Left kidney (tissue), 2 donors: ENCODE measurements around the gene CHST3. TPM values are rescaled to one million over a fixed set of nuclear protein-coding genes. Genes with fewer than 3 reads are reported as not detected.
"Not testable (repeated sequence)": the region's sequence is repeated elsewhere in the genome, so short reads cannot be mapped to it uniquely, and the experiment has no call there.

Source experiments
- DNase-seq: peaks from one replicate; pipeline ENCODE4 v3.0.0-alpha.2; 2013
- polyA plus RNA-seq: library from polyadenylated mRNA; unstranded; fragments of 120-200 nt; gene quantifications from one replicate; pipeline ENCODE4 v1.2.1, GENCODE V29; 2013; ENCODE audit not compliant: insufficient read length

The CHST3 gene
- polyA plus RNA-seq, 1 donor, result 15.4 TPM

- DNase-seq, result no peak
Observed at GRCh38 chr10:71972746-71973695, 8.8 kb downstream of the CHST3 start.

GRCh38 chr10:71973777-71974488 is 9.7 kb downstream of the CHST3 start:
- DNase-seq, result no peak

- DNase-seq, result no peak
Observed at GRCh38 chr10:71974489-71975021, 10.4 kb downstream of the CHST3 start.

DNA sequence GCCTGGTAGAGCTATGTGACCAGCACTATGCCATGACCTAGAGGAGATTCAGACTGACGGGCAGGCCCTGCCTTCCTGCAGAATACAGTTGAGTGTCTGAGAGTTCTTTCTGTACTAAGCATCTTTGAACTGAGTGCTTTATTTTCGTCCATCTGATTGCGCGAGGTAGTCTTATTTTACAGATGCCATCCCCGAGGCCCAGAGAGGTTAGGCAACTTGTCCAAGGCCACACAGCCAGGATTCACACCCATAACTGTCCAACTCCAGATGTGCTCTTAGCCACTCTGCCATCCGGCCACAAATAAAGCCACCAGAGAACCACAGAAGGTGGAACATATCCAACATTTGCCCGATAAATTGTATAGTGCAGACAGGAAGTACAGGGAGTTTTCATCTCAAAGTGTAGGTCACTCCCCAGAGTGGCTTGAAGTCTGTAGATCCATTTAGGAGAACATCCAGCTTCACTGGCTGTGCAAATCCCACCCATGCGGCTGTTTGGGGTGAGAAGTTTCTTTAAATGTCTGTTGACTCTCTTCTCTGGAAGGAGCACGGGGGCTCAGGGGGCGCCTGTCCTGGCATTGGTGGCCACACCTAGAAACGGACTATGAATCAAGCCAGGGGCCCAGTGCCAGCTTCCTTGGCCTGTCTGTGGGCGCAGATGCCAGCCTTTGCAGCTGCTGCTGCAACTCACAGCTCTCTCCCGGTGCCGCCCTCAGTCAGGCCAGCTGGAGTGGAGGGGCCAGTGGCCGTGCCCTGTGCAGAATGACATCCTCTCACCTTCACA is 11.1 kb downstream of the CHST3 start:
- no peak for DNase-seq

- no peak for DNase-seq
Observed at GRCh38 chr10:71975871-71976725, 11.9 kb downstream of the CHST3 start.

DNA sequence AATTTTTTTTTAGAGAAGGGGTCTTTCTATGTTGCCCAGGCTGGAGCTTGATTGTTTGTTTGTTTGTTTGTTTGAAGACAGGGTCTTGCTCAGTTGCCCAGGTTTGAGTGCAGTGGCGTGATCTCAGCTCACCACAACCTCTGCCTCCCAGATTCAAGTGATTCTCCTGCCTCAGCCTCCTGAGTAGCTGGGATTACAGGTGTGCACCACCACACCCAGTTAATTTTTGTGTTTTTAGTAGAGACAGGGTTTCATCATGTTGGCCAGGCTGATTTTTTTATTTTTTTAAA is 13.4 kb downstream of the CHST3 start:
- not testable (repeated sequence) for DNase-seq

- DNase-seq, result no peak
Observed at GRCh38 chr10:71978476-71978875, 14.3 kb downstream of the CHST3 start.

- no peak for DNase-seq
Observed at GRCh38 chr10:71978988-71979691, 14.9 kb downstream of the CHST3 start.

DNA sequence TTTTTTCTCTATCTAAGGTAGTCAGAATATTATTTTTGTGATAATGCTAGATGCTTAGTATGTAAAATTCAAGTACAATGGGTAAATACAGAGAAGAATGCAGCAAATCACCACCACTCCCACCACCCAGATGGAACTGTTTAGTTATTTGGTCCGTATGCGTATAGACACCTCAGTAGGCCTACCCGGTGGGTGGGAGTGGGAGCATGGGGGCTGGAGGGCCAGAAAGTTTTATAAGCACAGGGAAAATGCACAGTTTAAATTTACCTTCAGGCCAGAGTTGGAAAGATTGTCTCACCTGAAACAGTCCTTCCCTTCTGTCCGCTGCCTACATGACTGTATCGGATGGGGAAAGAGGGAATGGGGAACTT is 15.5 kb downstream of the CHST3 start:
- DNase-seq, result no peak

GRCh38 chr10:71980181-71981014 is 16.2 kb downstream of the CHST3 start:
- DNase-seq, result no peak

DNA sequence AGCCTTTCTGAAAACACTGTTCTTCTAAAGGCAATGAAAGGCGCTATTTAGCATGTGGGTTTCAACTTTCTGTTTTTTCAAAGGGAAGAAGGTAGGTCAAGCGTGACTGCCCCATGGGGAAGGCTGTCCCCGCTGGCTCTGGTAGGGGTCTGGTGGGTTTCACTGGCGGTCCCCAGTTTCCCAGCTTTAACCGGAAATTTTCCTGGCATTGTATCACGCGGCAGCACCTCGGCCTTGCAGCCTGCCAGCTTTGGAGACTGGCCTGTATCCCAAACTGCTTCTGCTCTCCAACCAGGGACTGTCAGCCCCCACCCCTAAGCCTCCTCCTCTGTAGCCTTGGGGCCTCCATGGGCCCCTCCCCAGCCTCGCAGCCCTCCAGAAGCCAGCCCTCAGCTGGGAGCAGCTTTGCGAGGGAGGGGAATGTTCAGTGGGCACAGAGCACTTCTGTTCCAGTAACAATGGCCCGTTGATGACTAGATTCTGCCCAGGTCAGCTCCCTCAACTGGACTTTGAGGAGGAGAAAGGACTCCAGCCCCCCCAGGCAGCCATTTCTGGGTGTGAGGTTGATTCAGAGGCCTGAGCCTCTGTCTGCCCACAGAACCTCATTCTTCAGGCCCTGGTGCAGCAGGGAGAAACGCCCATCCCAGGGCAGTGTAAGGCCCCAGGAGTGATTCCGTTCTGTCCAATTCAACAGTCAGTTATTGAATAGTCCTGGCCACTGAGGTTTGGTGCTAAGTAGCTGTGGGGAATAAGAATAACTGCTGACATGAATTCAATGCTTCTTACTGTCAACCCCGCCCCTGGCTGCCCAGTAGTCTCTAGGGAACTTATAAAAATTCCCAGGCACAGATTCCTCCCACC is 17.1 kb downstream of the CHST3 start:
- DNase-seq, result no peak

DNA sequence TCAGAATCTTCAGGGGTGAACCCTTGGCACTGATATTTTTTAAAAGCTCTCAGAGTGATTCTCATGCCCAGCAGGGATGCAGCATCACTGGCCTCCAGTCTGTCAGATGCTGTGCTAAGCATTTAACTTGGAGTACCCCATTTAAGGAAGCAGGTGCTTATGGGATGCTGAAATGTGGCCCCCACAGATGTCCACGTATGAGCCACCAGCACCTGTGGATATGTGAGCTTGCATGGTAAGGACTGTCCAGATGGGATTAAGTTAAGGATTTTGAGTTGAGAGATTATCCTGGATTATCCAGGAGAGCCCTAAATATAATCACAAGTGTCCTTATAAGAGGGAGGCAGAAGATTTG is 17.7 kb downstream of the CHST3 start:
- no peak for DNase-seq

- DNase-seq, result no peak
Observed at GRCh38 chr10:71982269-71983178, 18.3 kb downstream of the CHST3 start.

DNA sequence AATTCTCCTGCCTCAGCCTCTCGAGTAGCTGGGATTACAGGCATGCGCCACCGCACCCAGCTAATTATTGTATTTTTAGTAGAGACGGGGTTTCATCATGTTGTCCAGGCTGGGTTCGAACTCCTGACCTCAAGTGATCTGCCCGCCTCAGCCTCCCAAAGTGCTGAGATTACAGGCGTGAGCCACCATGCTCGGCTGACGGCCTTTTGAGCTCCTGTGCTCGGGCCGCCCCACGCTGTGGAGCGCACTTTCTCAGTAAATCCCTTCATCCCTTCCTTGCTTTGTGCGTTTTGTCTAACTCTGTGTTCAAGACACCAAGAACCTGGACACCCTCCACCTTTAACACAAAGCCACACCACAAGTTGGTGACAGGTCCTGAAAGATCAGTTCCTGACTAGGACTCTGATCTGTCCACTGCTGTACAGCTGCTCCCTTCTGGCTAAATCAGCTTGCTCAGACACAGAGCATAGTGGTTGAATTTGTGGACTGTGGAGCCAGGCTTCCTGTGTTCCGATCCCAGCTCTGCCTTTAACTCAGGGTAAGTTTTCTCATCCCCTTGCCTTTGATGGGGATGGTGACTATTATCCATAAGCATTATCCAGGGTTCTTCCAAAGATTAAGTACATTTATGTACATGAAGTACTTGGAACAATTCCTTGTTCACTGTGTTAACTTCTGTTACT is 20.1 kb downstream of the CHST3 start:
- DNase-seq, result no peak

DNA sequence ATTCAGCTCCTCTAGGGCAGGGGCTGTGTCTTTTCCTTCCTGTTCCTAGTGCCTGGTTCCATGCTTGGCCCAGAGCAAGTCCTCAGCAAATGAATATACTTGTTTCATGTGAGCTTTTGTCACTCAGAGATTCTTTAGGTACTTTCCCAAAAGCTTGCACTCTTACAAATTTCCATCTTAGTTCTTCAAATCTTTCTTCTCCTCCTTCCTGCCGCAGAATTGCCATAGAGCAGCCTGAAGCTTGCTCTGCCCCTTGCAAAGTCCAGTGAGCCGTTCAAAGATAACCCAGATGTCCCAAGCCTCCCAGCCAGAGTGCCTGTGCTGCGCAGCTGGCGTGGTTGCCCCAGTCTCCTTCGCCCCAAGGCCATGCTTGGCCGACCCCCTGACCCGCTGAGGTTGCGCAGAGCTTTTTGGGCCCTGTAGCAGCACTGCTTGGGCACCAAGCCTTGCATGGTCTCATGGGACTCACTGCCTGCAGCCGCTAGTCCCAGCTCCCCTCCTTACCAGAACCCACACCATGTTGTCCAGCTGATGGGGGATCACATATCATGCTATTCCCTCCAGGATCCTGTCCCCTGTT is 20.7 kb downstream of the CHST3 start:
- no peak for DNase-seq

- no peak for DNase-seq
Observed at GRCh38 chr10:71985542-71986250, 21.5 kb downstream of the CHST3 start.
